Measurements from ENCODE around the gene CDH16.

The CDH16 gene

GRCh38 chr16:66869424-66869823, 49.3 kb downstream of the CDH16 start:
- DNase-seq, result no peak

GRCh38 chr16:66863707-66864106, 55.0 kb downstream of the CDH16 start:
- DNase-seq, result no peak

- no peak for DNase-seq
These were observed 56.6 kb downstream of the CDH16 start for GRCh38 chr16:66862023-66862520.

GRCh38 chr16:66859397-66860068, 59.2 kb downstream of the CDH16 start:
- DNase-seq, result no peak

- DNase-seq, result no peak
These were observed 59.8 kb downstream of the CDH16 start for GRCh38 chr16:66858740-66859396.
